HepG2 (cell line): ENCODE measurements around the gene AIF1. TPM values are rescaled to one million over a fixed set of nuclear protein-coding genes. Genes with fewer than 3 reads are reported as not detected.
A peak's percentile ranks its signal among the peaks of the same experiment; 100 is the strongest.

Experiments used
- AGO1 ChIP-seq: fragments of 200-400 bp; formaldehyde crosslinking; IDR thresholded peaks from 2 replicates; pipeline ENCODE4 v1.6.1; 2017; ENCODE audit warnings: mild to moderate bottlenecking, low read depth, low read length, moderate library complexity; ENCODE audit not compliant: poor library complexity, severe bottlenecking
- BRF2 ChIP-seq: sonication (generic); formaldehyde crosslinking; IDR thresholded peaks from 2 replicates; pipeline ENCODE4 v1.8.1; 2022; ENCODE audit warnings: mild to moderate bottlenecking, missing genetic modification reagents
- CEBPG ChIP-seq: IDR thresholded peaks from 2 replicates; pipeline ENCODE4 v1.6.1; 2016
- FOXO4 ChIP-seq: sonication (generic); formaldehyde crosslinking; conservative IDR thresholded peaks from 2 replicates; pipeline ENCODE4 v1.8.1; 2023; ENCODE audit warnings: missing genetic modification reagents
- KLF12 ChIP-seq: sonication (generic); formaldehyde crosslinking; IDR thresholded peaks from 2 replicates; pipeline ENCODE4 v1.4.0; 2020; ENCODE audit warnings: missing genetic modification reagents, borderline replicate concordance
- KMT2A ChIP-seq: sonication (generic); formaldehyde crosslinking; IDR thresholded peaks from 2 replicates; pipeline ENCODE4 v1.4.0; 2020; ENCODE audit warnings: missing genetic modification reagents
- KMT2B ChIP-seq: IDR thresholded peaks from 2 replicates; pipeline ENCODE4 v1.6.1; 2016; ENCODE audit warnings: missing genetic modification reagents, missing compliant biosample characterization
- SMARCE1 ChIP-seq: fragments of 450-650 bp; IDR thresholded peaks from 2 replicates; pipeline ENCODE4 v1.6.1; 2017; ENCODE audit warnings: borderline replicate concordance
- SMC3 ChIP-seq: IDR thresholded peaks from 2 replicates; pipeline ENCODE4 v1.6.1; 2011; ENCODE audit warnings: low read length, improper control_type of control experiment
- SOX6 ChIP-seq, 2 experiments: fragments of 450-650 bp in 1 of 2; sonication (generic) in 1 of 2; formaldehyde crosslinking in 1 of 2; IDR thresholded peaks; 2 replicates each; pipeline versions ENCODE4 v1.4.0 to v1.6.1; 2017 to 2020; ENCODE audit warnings: antibody characterized with exemption in 1 of 2, mild to moderate bottlenecking in 1 of 2, missing genetic modification reagents in 1 of 2
- TBX2 ChIP-seq: sonication (generic); formaldehyde crosslinking; IDR thresholded peaks from 2 replicates; pipeline ENCODE4 v1.5.0; 2020; ENCODE audit warnings: missing genetic modification reagents, mild to moderate bottlenecking, borderline replicate concordance
- TFDP1 ChIP-seq: IDR thresholded peaks from 2 replicates; pipeline ENCODE4 v1.6.1; 2016; ENCODE audit warnings: missing compliant biosample characterization, missing genetic modification reagents, borderline replicate concordance
- ZFP62 ChIP-seq: sonication (generic); formaldehyde crosslinking; IDR thresholded peaks from 2 replicates; pipeline ENCODE4 v1.4.0; 2020; ENCODE audit warnings: missing genetic modification reagents
- ZFY ChIP-seq: sonication (generic); formaldehyde crosslinking; IDR thresholded peaks from 2 replicates; pipeline ENCODE4 v1.4.0; 2020; ENCODE audit warnings: missing genetic modification reagents
- ZMAT5 ChIP-seq: sonication (generic); formaldehyde crosslinking; IDR thresholded peaks from 2 replicates; pipeline ENCODE4 v1.5.0; 2020; ENCODE audit warnings: mild to moderate bottlenecking, low read depth, missing genetic modification reagents, borderline replicate concordance
- ZNF136 ChIP-seq: sonication (generic); formaldehyde crosslinking; IDR thresholded peaks from 2 replicates; pipeline ENCODE4 v1.8.1; 2022; ENCODE audit warnings: low read depth, mild to moderate bottlenecking, moderate library complexity, missing genetic modification reagents
- ZNF17 ChIP-seq: sonication (generic); formaldehyde crosslinking; IDR thresholded peaks from 2 replicates; pipeline ENCODE4 v1.5.0; 2020; ENCODE audit warnings: mild to moderate bottlenecking, missing genetic modification reagents
- ZNF574 ChIP-seq: sonication (generic); formaldehyde crosslinking; IDR thresholded peaks from 2 replicates; pipeline ENCODE4 v1.4.0; 2020; ENCODE audit warnings: missing genetic modification reagents
- ZNF784 ChIP-seq: sonication (generic); formaldehyde crosslinking; IDR thresholded peaks from 2 replicates; pipeline ENCODE4 v1.5.1; 2020; ENCODE audit warnings: missing genetic modification reagents, mild to moderate bottlenecking, borderline replicate concordance
- ZNF883 ChIP-seq: sonication (generic); formaldehyde crosslinking; IDR thresholded peaks from 2 replicates; pipeline ENCODE4 v1.5.1; 2020; ENCODE audit warnings: mild to moderate bottlenecking, missing genetic modification reagents; ENCODE audit errors: not compliant biosample characterization
- polyA plus RNA-seq, 8 experiments: library from polyadenylated mRNA; depleted of rRNA in 3 of 8; stranded (reverse) in 7 of 8; unstranded in 1 of 8; fragments of >200 nt; fragmentation: Illumina TruSeq in 4 of 8; extraction: Trizol in 4 of 8; gene quantifications; 2 replicates each; pipeline versions ENCODE4 v1.2.1 to v1.2.3, GENCODE V29; 2011 to 2016; ENCODE audit warnings: low read depth in 4 of 8, missing spikeins in 1 of 8, mixed read lengths in 1 of 8; ENCODE audit not compliant: insufficient read depth in 1 of 8
- total RNA-seq, 5 experiments: library from RNA; depleted of rRNA; stranded (reverse); fragments of >200 nt; fragmentation: Illumina TruSeq; extraction: Trizol; gene quantifications; 2 replicates each; pipeline ENCODE4 v1.2.3, GENCODE V29; 2016; ENCODE audit warnings: low read depth in 1 of 5

AIF1 gene
- total and polyA plus RNA-seq, 2 of the 13 experiments (the other 11 are each of a cell fraction or from before 2014, with no cell fraction given) = 1.5 TPM; not detected in 1

GRCh38 chr6:31665501-31666336, 50.7 kb downstream of the AIF1 start, which contains the start of gene CSNK2B (continued):
- TF ChIP-seq KLF12 (CRISPR knock-in tag) = peak; percentile 67; the same call in 1 of the 2 replicates
- TF ChIP-seq ZFP62 (CRISPR knock-in tag) = peak; percentile 95; the same call in 1 of the 2 replicates
- TF ChIP-seq BRF2 (CRISPR knock-in tag) = peak; percentile 73; the same call in 1 of the 2 replicates
- peak; percentile 90 for TF ChIP-seq ZNF574 (CRISPR knock-in tag)
- TF ChIP-seq SMARCE1 = no peak
- no peak for TF ChIP-seq ZNF136 (CRISPR knock-in tag)
- peak; percentile 88 for TF ChIP-seq ZFY (CRISPR knock-in tag)
- TF ChIP-seq KMT2A = peak; percentile 64; the same call in 1 of the 2 replicates
- peak; percentile 19 for TF ChIP-seq ZNF883 (CRISPR knock-in tag)
- peak; percentile 27; the same call in 1 of the 2 replicates for TF ChIP-seq CEBPG (CRISPR knock-in tag)
- peak; percentile 91 for TF ChIP-seq AGO1
- no peak for TF ChIP-seq SOX6 (IDR thresholded peaks at IDR 0.05)
- no peak; the same call in 1 of the 2 replicates for TF ChIP-seq SOX6 (CRISPR knock-in tag; IDR thresholded peaks at IDR 0.05)
- TF ChIP-seq ZMAT5 (CRISPR knock-in tag) = no peak
- TF ChIP-seq KMT2B = peak; percentile 66; the same call in 1 of the 2 replicates
- no peak for TF ChIP-seq FOXO4
- TF ChIP-seq SMC3 = no peak
- TF ChIP-seq ZNF17 (CRISPR knock-in tag) = no peak
- TF ChIP-seq TFDP1 (CRISPR knock-in tag) = peak; percentile 79; the same call in 1 of the 2 replicates
- TF ChIP-seq ZNF784 = peak; percentile 5; the same call in 1 of the 2 replicates
- TF ChIP-seq TBX2 (CRISPR knock-in tag) = peak; percentile 14; the same call in 1 of the 2 replicates
